Measurements from ENCODE around the gene ABHD14A.

Gene ABHD14A

GRCh38 chr3:51970606-51971300 is 4.1 kb upstream of the ABHD14A start:
- no peaks in the 10 kb centered on the region for H3K9me3 Mint-ChIP-seq (ENCODE audit: low read depth)
- H3K36me3 Mint-ChIP-seq = peaks cover 2% of the 10 kb centered on the region
- H3K27ac Mint-ChIP-seq = no peak overlapping the region
- H3K4me3 Mint-ChIP-seq = peak overlapping the region; percentile 54
- H3K4me1 Mint-ChIP-seq (ENCODE audit: low read depth) = peaks cover 32% of the 10 kb centered on the region
- no peaks in the 10 kb centered on the region for H3K27me3 Mint-ChIP-seq

- no peak overlapping the region for H3K27ac Mint-ChIP-seq
- H3K4me3 Mint-ChIP-seq = peak overlapping the region; percentile 13
- no peaks in the 10 kb centered on the region for H3K9me3 Mint-ChIP-seq (ENCODE audit: low read depth)
- H3K4me1 Mint-ChIP-seq (ENCODE audit: low read depth) = peaks cover 32% of the 10 kb centered on the region
- no peaks in the 10 kb centered on the region for H3K27me3 Mint-ChIP-seq
- H3K36me3 Mint-ChIP-seq = peaks cover 2% of the 10 kb centered on the region
Measured at GRCh38 chr3:51971350-51971749, 3.5 kb upstream of the ABHD14A start.

GRCh38 chr3:51974277-51974962 is 444 bp upstream of the ABHD14A start:
- Mint-ChIP-seq H3K4me1 (ENCODE audit: low read depth) (peaks cover 30% of the 10 kb centered on the region), H3K27me3 (no peaks in the 10 kb centered on the region), H3K4me3 (peak overlapping the region; percentile 95), H3K36me3 (no peaks in the 10 kb centered on the region), H3K9me3 (ENCODE audit: low read depth) (no peaks in the 10 kb centered on the region), H3K27ac (peak overlapping the region; percentile 94)

DNA sequence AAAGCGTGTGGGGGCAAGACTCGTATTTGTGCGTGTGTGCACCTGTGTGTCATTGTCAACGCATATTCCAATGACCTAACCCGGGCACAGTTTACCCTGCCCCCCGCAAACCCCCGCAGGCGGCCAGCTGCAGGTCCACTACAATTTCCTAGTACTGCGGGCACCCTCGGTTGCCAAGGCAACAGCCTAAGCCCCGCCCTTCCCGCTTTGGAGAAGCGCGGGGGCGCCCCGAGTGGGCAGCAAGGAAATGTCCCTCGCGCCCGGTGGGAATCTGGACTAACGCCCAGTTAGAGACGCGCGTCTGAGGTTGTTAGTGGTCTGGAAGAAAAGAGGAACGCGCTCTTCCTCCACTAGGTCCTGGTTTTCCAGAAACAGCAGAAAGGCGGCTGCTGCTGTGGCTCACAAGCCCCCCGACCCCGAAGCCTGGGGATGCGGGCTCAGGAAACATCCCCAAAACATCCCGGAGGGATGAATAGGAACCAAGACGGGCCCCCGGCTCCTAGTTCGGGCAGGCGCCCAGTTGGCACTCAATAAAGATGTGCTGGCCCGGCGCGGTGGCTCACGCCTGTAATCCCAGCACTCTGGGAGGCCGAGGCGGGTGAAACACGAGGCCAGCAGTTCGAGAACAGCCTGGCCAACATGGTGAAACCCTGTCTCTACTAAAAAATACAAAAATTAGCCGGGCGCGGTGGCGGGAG is 1.1 kb downstream of the ABHD14A start:
- no peaks in the 10 kb centered on the region for H3K9me3 Mint-ChIP-seq (ENCODE audit: low read depth)
- no peaks in the 10 kb centered on the region for H3K36me3 Mint-ChIP-seq
- H3K4me1 Mint-ChIP-seq (ENCODE audit: low read depth) = peaks cover 28% of the 10 kb centered on the region
- no peaks in the 10 kb centered on the region for H3K27me3 Mint-ChIP-seq
- peak overlapping the region; percentile 88 for H3K27ac Mint-ChIP-seq
- H3K4me3 Mint-ChIP-seq = peak overlapping the region; percentile 95

DNA sequence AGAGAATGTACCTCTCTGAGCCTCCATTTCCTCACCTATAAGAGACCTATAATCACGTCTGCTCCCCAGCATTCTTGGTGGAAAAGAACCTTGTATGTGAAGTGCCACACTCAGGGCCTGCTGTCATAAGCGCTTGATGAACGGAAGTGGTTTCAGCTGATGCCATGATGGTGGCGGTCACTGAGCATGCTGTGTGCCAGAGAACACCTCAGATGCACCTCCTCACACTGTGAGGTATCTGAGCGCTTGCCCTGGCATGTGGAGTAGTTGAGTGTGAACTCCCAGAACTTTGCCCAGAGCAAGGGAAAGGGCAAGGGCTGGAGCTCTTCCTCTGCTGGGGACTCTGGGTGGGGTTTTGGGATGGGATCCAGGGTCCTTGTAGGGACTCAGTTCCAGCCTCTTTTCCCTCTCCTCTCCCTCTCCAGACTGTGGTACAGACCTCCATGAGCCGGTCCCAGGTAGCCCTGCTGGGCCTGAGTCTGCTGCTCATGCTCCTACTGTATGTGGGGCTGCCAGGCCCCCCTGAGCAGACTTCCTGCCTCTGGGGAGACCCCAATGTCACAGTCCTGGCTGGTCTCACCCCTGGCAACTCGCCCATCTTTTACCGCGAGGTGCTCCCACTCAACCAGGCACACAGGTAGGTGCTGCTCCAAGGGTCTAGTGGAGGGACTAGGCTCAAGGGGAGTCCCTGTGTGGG is 2.7 kb downstream of the ABHD14A start:
- H3K27ac Mint-ChIP-seq = peak overlapping the region; percentile 50
- no peaks in the 10 kb centered on the region for H3K27me3 Mint-ChIP-seq
- peak overlapping the region; percentile 51 for H3K4me3 Mint-ChIP-seq
- peaks cover 34% of the 10 kb centered on the region for H3K4me1 Mint-ChIP-seq (ENCODE audit: low read depth)
- no peaks in the 10 kb centered on the region for H3K9me3 Mint-ChIP-seq (ENCODE audit: low read depth)
- no peaks in the 10 kb centered on the region for H3K36me3 Mint-ChIP-seq

DNA sequence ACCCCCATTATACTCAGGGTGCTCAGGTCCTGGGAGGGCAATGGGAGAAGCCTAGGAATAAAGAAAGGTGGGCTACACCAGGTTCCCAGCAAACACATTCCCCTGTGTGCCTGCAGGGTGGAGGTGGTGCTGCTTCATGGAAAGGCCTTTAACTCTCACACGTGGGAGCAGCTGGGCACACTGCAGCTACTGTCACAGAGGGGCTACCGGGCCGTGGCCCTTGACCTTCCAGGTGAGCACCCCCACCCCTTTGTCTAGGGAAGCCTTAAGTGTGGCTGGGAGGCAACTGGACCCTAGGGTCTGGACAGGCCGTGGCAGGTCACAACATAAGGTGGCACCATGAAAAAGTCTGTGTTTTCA is 3.3 kb downstream of the ABHD14A start:
- peaks cover 38% of the 10 kb centered on the region for H3K4me1 Mint-ChIP-seq (ENCODE audit: low read depth)
- no peaks in the 10 kb centered on the region for H3K36me3 Mint-ChIP-seq
- H3K4me3 Mint-ChIP-seq = no peak overlapping the region
- no peaks in the 10 kb centered on the region for H3K9me3 Mint-ChIP-seq (ENCODE audit: low read depth)
- H3K27me3 Mint-ChIP-seq = no peaks in the 10 kb centered on the region
- peak overlapping the region; percentile 50 for H3K27ac Mint-ChIP-seq

GRCh38 chr3:51980253-51980652 is 5.4 kb downstream of the ABHD14A start:
- Mint-ChIP-seq H3K27ac (no peak overlapping the region), H3K27me3 (no peaks in the 10 kb centered on the region), H3K9me3 (ENCODE audit: low read depth) (no peaks in the 10 kb centered on the region), H3K4me3 (no peak overlapping the region), H3K36me3 (no peaks in the 10 kb centered on the region), H3K4me1 (ENCODE audit: low read depth) (peaks cover 31% of the 10 kb centered on the region)

DNA sequence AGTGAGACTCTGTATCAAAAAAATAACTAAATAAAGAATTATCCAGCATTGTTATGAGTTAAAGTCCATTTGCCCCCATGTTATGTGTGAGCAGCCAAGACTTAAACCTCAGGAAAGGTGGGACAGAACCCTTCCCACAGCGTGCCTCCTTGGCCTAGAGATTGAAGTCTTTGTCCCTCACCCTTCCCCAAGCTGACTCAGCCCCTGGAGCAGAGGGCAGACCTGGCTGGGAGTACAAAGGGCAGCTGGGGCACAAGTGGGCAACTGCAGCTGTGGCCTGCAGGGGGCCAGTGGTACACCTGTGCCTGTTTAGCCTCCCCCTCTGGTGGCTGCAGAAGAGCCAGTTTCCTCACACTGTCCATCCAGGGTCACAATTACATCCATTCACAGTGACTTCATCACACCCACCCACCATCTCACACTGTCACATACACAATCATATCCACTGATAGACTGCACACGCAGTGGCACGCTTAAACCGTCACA is 7.5 kb downstream of the ABHD14A start:
- H3K36me3 Mint-ChIP-seq = no peaks in the 10 kb centered on the region
- H3K9me3 Mint-ChIP-seq (ENCODE audit: low read depth) = no peaks in the 10 kb centered on the region
- peaks cover 17% of the 10 kb centered on the region for H3K4me1 Mint-ChIP-seq (ENCODE audit: low read depth)
- H3K4me3 Mint-ChIP-seq = peak overlapping the region; percentile 99
- no peaks in the 10 kb centered on the region for H3K27me3 Mint-ChIP-seq
- peak overlapping the region; percentile 98 for H3K27ac Mint-ChIP-seq

GRCh38 chr3:51982838-51983577 is 8.1 kb downstream of the ABHD14A start, which contains the start of gene ACY1:
ACY1 (plus strand) TSS chr3:51983535; CDS start chr3:51984065, 530 bp downstream.
- peaks cover 17% of the 10 kb centered on the region for H3K4me1 Mint-ChIP-seq (ENCODE audit: low read depth)
- peak within 1 kb of the TSS; percentile 98 for H3K27ac Mint-ChIP-seq
- no peaks in the 10 kb centered on the region for H3K36me3 Mint-ChIP-seq
- H3K27me3 Mint-ChIP-seq = no peaks in the 10 kb centered on the region
- H3K9me3 Mint-ChIP-seq (ENCODE audit: low read depth) = no peaks in the 10 kb centered on the region
- H3K4me3 Mint-ChIP-seq = peak within 1 kb of the TSS; percentile 99

- peak overlapping the region; percentile 94 for H3K27ac Mint-ChIP-seq
Measured at GRCh38 chr3:51983578-51984268, 8.9 kb downstream of the ABHD14A start.

DNA sequence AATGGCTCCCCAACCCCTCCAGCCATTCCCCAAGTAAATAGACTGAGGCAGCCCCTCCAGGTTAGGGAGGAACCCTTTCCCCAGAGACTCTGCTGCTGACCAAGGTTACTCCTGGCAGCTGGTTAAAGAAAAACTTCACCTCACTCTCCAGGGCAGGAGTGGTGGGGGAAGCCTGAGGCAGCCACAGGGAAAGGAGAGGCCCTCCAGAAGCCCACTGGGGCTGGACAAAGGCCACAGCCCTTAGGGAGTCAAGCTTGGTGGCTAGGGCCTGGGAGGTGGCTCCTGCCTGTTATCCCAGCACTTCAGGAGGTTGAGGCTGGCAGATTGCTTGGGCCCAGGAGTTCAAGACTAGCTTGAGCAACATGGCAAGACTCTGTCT is 9.4 kb downstream of the ABHD14A start:
- peak overlapping the region; percentile 94 for H3K27ac Mint-ChIP-seq
- peaks cover 17% of the 10 kb centered on the region for H3K4me1 Mint-ChIP-seq (ENCODE audit: low read depth)
- peak overlapping the region; percentile 99 for H3K4me3 Mint-ChIP-seq
- H3K27me3 Mint-ChIP-seq = no peaks in the 10 kb centered on the region
- H3K36me3 Mint-ChIP-seq = no peaks in the 10 kb centered on the region
- no peaks in the 10 kb centered on the region for H3K9me3 Mint-ChIP-seq (ENCODE audit: low read depth)

More at GRCh38 chr3:51983578-51984268, 8.9 kb downstream of the ABHD14A start:
- Mint-ChIP-seq H3K4me3 (peak overlapping the region; percentile 99), H3K9me3 (ENCODE audit: low read depth) (no peaks in the 10 kb centered on the region), H3K27me3 (no peaks in the 10 kb centered on the region), H3K4me1 (ENCODE audit: low read depth) (peaks cover 17% of the 10 kb centered on the region), H3K36me3 (no peaks in the 10 kb centered on the region)

DNA sequence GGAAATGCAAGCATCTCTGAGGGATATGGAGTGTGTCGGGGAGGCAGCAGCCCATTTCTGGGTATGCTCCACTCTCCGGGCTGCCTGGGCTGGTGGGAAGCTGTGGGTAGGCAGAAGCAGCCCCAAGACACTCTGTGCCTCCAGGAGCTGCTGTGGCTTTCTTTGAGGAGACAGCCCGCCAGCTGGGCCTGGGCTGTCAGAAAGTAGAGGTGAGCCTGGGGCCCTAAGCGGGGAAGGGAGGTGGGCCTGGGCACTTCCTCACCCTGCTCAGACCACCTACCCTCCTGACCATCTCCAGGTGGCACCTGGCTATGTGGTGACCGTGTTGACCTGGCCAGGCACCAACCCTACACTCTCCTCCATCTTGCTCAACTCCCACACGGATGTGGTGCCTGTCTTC is 10.2 kb downstream of the ABHD14A start:
- peaks cover 17% of the 10 kb centered on the region for H3K4me1 Mint-ChIP-seq (ENCODE audit: low read depth)
- no peaks in the 10 kb centered on the region for H3K36me3 Mint-ChIP-seq
- no peaks in the 10 kb centered on the region for H3K9me3 Mint-ChIP-seq (ENCODE audit: low read depth)
- peak overlapping the region; percentile 71 for H3K4me3 Mint-ChIP-seq
- no peaks in the 10 kb centered on the region for H3K27me3 Mint-ChIP-seq
- peak overlapping the region; percentile 73 for H3K27ac Mint-ChIP-seq

- Mint-ChIP-seq H3K9me3 (ENCODE audit: low read depth) (no peaks in the 10 kb centered on the region), H3K4me1 (ENCODE audit: low read depth) (peaks cover 18% of the 10 kb centered on the region), H3K27ac (no peak overlapping the region), H3K27me3 (no peaks in the 10 kb centered on the region), H3K36me3 (peaks cover 1% of the 10 kb centered on the region), H3K4me3 (no peak overlapping the region)
Measured at GRCh38 chr3:51986010-51986947, 11.4 kb downstream of the ABHD14A start.

All from activated naive CD8-positive, alpha-beta T cell (primary cell).